ENCODE results near the gene ATP13A3. TPM values are rescaled to one million over a fixed set of nuclear protein-coding genes. Genes with fewer than 3 reads are reported as not detected.

ATP13A3 gene
- total and polyA plus RNA-seq, 2 of the 4 experiments (the other 2 are of a cell fraction) = 48.1 to 154 TPM

GRCh38 chr3:194360568-194360967, 126.2 kb downstream of the ATP13A3 start:
- H3K4me2 ChIP-seq (ENCODE audit: low read depth, low read length) = no peak overlapping the region
- ChIA-PET POLR2A (ENCODE audit: unreplicated experiment) (no interaction called here), CTCF (interaction anchor here (1.0 to 1.5 kb wide), 2 partner anchors 16 to 17 kb away, joined by 3 read pairs; no protein-coding TSS in a partner anchor)
- no peak overlapping the region for H4K5ac ChIP-seq (ENCODE audit: low read depth, low read length)
- H2AK9ac ChIP-seq (replicated peaks; ENCODE audit: low read depth, low read length, poor library complexity) = no peak overlapping the region
- no peak overlapping the region for H3K27ac ChIP-seq (ENCODE audit: insufficient read depth, low read length)
- no peaks in the 10 kb centered on the region for H4K20me1 ChIP-seq (ENCODE audit: insufficient read depth, low read length)
- H2BK120ac ChIP-seq (ENCODE audit: low read depth, low read length) = no peak overlapping the region
- no peak for TF ChIP-seq RAD21 (IDR thresholded peaks at IDR 0.05; ENCODE audit: low read length)
- no peak for TF ChIP-seq BHLHE40 (IDR thresholded peaks at IDR 0.05; ENCODE audit: low read depth, low read length)
- no peak overlapping the region for H2BK5ac ChIP-seq (ENCODE audit: low read depth, low read length, poor library complexity, severe bottlenecking)
- H2BK15ac ChIP-seq (ENCODE audit: low read depth, low read length) = no peak overlapping the region
- no peak overlapping the region for H4K91ac ChIP-seq (ENCODE audit: insufficient read depth, low read depth, low read length)
- H2AFZ ChIP-seq (replicated peaks; ENCODE audit: low read length, poor library complexity) = peak overlapping the region; percentile 15
- H3K36me3 ChIP-seq (ENCODE audit: control insufficient read depth, insufficient read depth, low read length) = no peaks in the 10 kb centered on the region
- no peak overlapping the region for H3K56ac ChIP-seq (ENCODE audit: extremely low read depth, insufficient read depth, low read length)
- H4K8ac ChIP-seq (ENCODE audit: low read depth in 2 of 2, low read length in 2 of 2) = no peak overlapping the region
- BruUV-seq (replicated peaks) = no TSS peak
- intact Hi-C loops (cut with micrococcal nuclease) = no loop called here
- H3K79me1 ChIP-seq (ENCODE audit: low read depth in 1 of 2, low read length in 2 of 2) = peaks cover 0 to 6% of the 10 kb centered on the region in 2 experiments; a peak in 1 of 4 replicates
- ATAC-seq (ENCODE audit: low read depth) (no peak), DNase-seq (no peak)
- peaks cover 16% of the 10 kb centered on the region for H3K9me1 ChIP-seq (ENCODE audit: insufficient read depth, low read length)
- H3K27me3 ChIP-seq (ENCODE audit: control insufficient read depth, insufficient read depth, low read length) = peaks cover 17% of the 10 kb centered on the region
- in situ Hi-C loops (cut with MboI; ENCODE audit: low sequenced_read_pairs) = no loop called here
- H3K18ac ChIP-seq (ENCODE audit: low read depth, low read length) = no peak overlapping the region
- H3K9ac ChIP-seq (ENCODE audit: low read depth, low read length) = no peak overlapping the region
- H3K9me3 ChIP-seq (ENCODE audit: control insufficient read depth, insufficient read depth, low read length) = no peaks in the 10 kb centered on the region
- no peak overlapping the region for H3K14ac ChIP-seq (replicated peaks; ENCODE audit: low read depth, low read length)
- no peak overlapping the region for H3K4me3 ChIP-seq (ENCODE audit: insufficient read depth, low read depth, low read length)
- H3K4ac ChIP-seq (ENCODE audit: low read depth, low read length) = no peak overlapping the region
- dilution Hi-C loops (cut with HindIII; ENCODE audit: low sequenced_read_pairs, unreplicated experiment) = no loop called here
- peaks cover 12% of the 10 kb centered on the region for H3K4me1 ChIP-seq (ENCODE audit: control insufficient read depth, insufficient read depth, low read length)
- no peak overlapping the region for H3K23ac ChIP-seq (ENCODE audit: low read depth, low read length)
- WGBS, 2 experiments (ENCODE audit: extremely low coverage in 2 of 2, insufficient read length in 1 of 2) = 89% methylated on average over 16 of the region's 18 CpGs; no CpG with 5 or more reads in 1 of the 2 experiments
- H2BK20ac ChIP-seq (ENCODE audit: low read depth, low read length) = no peak overlapping the region
- H2AK5ac ChIP-seq (ENCODE audit: low read depth, low read length) = no peak overlapping the region

All from IMR-90 (cell line).